ENCODE results near the gene ZNHIT2. TPM values are rescaled to one million over a fixed set of nuclear protein-coding genes. Genes with fewer than 3 reads are reported as not detected.

Gene ZNHIT2
- total and polyA plus RNA-seq, 2 of the 13 experiments (the other 11 are each of a cell fraction or from before 2014, with no cell fraction given) = 1.1 to 6.5 TPM

- no peak for TF ChIP-seq ZUFSP (CRISPR knock-in tag; IDR thresholded peaks at IDR 0.05; ENCODE audit: borderline replicate concordance)
- no peak for TF ChIP-seq HCFC1 (IDR thresholded peaks at IDR 0.05; ENCODE audit: low read depth, low read length)
- TF ChIP-seq PAXIP1 (CRISPR knock-in tag; conservative IDR thresholded peaks at IDR 0.05) = no peak
- TF ChIP-seq KMT2B (CRISPR knock-in tag; IDR thresholded peaks at IDR 0.05) = no peak
- no peak for TF ChIP-seq TBP (CRISPR knock-in tag; IDR thresholded peaks at IDR 0.05)
- no peak for TF ChIP-seq MBD4 (IDR thresholded peaks at IDR 0.05; ENCODE audit: borderline replicate concordance, low read length)
- TF ChIP-seq ZNF547 (CRISPR knock-in tag; IDR thresholded peaks at IDR 0.05) = no peak
- no peak for TF ChIP-seq SIX4 (CRISPR knock-in tag; IDR thresholded peaks at IDR 0.05)
- no peak for TF ChIP-seq ZNF772 (CRISPR knock-in tag; IDR thresholded peaks at IDR 0.05)
- no peak for TF ChIP-seq ZNF276 (CRISPR knock-in tag; IDR thresholded peaks at IDR 0.05; ENCODE audit: low read depth)
Observed at GRCh38 chr11:65152122-65152521, 34.6 kb upstream of the ZNHIT2 start (continued).
